HepG2 (cell line): ENCODE results near the gene PSMB3. TPM values are rescaled to one million over a fixed set of nuclear protein-coding genes. Genes with fewer than 3 reads are reported as not detected.

Experiments
- FOXA3 ChIP-seq: IDR thresholded peaks from 2 replicates; pipeline ENCODE4 v1.6.1; 2016; ENCODE audit warnings: missing genetic modification reagents, missing compliant biosample characterization
- GLI4 ChIP-seq: sonication (generic); formaldehyde crosslinking; IDR thresholded peaks from 2 replicates; pipeline ENCODE4 v1.5.1; 2020; ENCODE audit warnings: missing genetic modification reagents, mild to moderate bottlenecking, moderate library complexity, borderline replicate concordance
- KLF11 ChIP-seq: IDR thresholded peaks from 2 replicates; pipeline ENCODE4 v1.6.1; 2016; ENCODE audit warnings: missing compliant biosample characterization
- MXI1 ChIP-seq: IDR thresholded peaks from 3 replicates; pipeline ENCODE4 v1.6.1; 2012; ENCODE audit warnings: low read depth, low read length, inconsistent platforms, borderline replicate concordance
- MYPOP ChIP-seq: sonication (generic); formaldehyde crosslinking; IDR thresholded peaks from 2 replicates; pipeline ENCODE4 v1.8.1; 2023; ENCODE audit warnings: mild to moderate bottlenecking, moderate library complexity, missing genetic modification reagents
- NCOA2 ChIP-seq: sonication (generic); formaldehyde crosslinking; IDR thresholded peaks from 2 replicates; pipeline ENCODE4 v1.8.0; 2022; ENCODE audit warnings: inconsistent platforms
- NFIB ChIP-seq: sonication (generic); formaldehyde crosslinking; IDR thresholded peaks from 2 replicates; pipeline ENCODE4 v1.9.0; 2021; ENCODE audit warnings: missing genetic modification reagents, mild to moderate bottlenecking, borderline replicate concordance
- NR2F1 ChIP-seq, 2 experiments: fragments of 450-650 bp in 1 of 2; formaldehyde crosslinking in 1 of 2; IDR thresholded peaks; 2 replicates each; pipeline versions ENCODE4 v1.5.0 to v1.6.1; 2016 to 2020; ENCODE audit warnings: mild to moderate bottlenecking in 1 of 2, missing compliant biosample characterization in 1 of 2, missing genetic modification reagents in 1 of 2, moderate library complexity in 1 of 2
- PLRG1 ChIP-seq: fragments of 450-650 bp; conservative IDR thresholded peaks from 2 replicates; pipeline ENCODE4 v1.6.1; 2016
- RAD51 ChIP-seq: fragments of 450-650 bp; IDR thresholded peaks from 2 replicates; pipeline ENCODE4 v1.6.1; 2016; ENCODE audit warnings: borderline replicate concordance
- RBFOX2 ChIP-seq: fragments of 200-400 bp; formaldehyde crosslinking; IDR thresholded peaks from 2 replicates; pipeline ENCODE4 v1.6.1; 2017; ENCODE audit warnings: low read depth, mild to moderate bottlenecking, low read length
- SMC3 ChIP-seq: IDR thresholded peaks from 2 replicates; pipeline ENCODE4 v1.6.1; 2011; ENCODE audit warnings: low read length, improper control_type of control experiment
- TAF1 ChIP-seq: sonication (generic); formaldehyde crosslinking; IDR thresholded peaks from 2 replicates; pipeline ENCODE4 v1.4.0; 2020; ENCODE audit warnings: missing genetic modification reagents
- XRCC5 ChIP-seq: fragments of 200-400 bp; formaldehyde crosslinking; optimal IDR thresholded peaks from 2 replicates; pipeline ENCODE3; 2017; ENCODE audit warnings: mild to moderate bottlenecking, low read length
- ZIK1 ChIP-seq: sonication (generic); formaldehyde crosslinking; IDR thresholded peaks from 2 replicates; pipeline ENCODE4 v1.5.0; 2020; ENCODE audit warnings: mild to moderate bottlenecking, low read depth, missing genetic modification reagents, borderline replicate concordance
- ZKSCAN5 ChIP-seq: sonication (generic); formaldehyde crosslinking; IDR thresholded peaks from 2 replicates; pipeline ENCODE4 v1.5.1; 2020; ENCODE audit warnings: mild to moderate bottlenecking, missing genetic modification reagents
- ZNF317 ChIP-seq: sonication (generic); formaldehyde crosslinking; IDR thresholded peaks from 2 replicates; pipeline ENCODE4 v1.5.0; 2020; ENCODE audit warnings: mild to moderate bottlenecking, missing genetic modification reagents
- ZNF607 ChIP-seq: sonication (generic); formaldehyde crosslinking; IDR thresholded peaks from 2 replicates; pipeline ENCODE4 v1.5.1; 2020; ENCODE audit warnings: missing genetic modification reagents, mild to moderate bottlenecking, borderline replicate concordance
- ZNF672 ChIP-seq: sonication (generic); formaldehyde crosslinking; IDR thresholded peaks from 2 replicates; pipeline ENCODE4 v1.8.1; 2022; ENCODE audit warnings: missing genetic modification reagents
- polyA plus RNA-seq, 8 experiments: library from polyadenylated mRNA; depleted of rRNA in 3 of 8; stranded (reverse) in 7 of 8; unstranded in 1 of 8; fragments of >200 nt; fragmentation: Illumina TruSeq in 4 of 8; extraction: Trizol in 4 of 8; gene quantifications; 2 replicates each; pipeline versions ENCODE4 v1.2.1 to v1.2.3, GENCODE V29; 2011 to 2016; ENCODE audit warnings: low read depth in 4 of 8, missing spikeins in 1 of 8, mixed read lengths in 1 of 8; ENCODE audit not compliant: insufficient read depth in 1 of 8
- total RNA-seq, 5 experiments: library from RNA; depleted of rRNA; stranded (reverse); fragments of >200 nt; fragmentation: Illumina TruSeq; extraction: Trizol; gene quantifications; 2 replicates each; pipeline ENCODE4 v1.2.3, GENCODE V29; 2016; ENCODE audit warnings: low read depth in 1 of 5
- TF ChIP-seq, protein P1 (sequence below): sonication (generic); formaldehyde crosslinking; IDR thresholded peaks from 2 replicates; pipeline ENCODE4 v1.8.0; 2022; ENCODE audit warnings: mild to moderate bottlenecking, missing genetic modification reagents; ENCODE audit not compliant: insufficient replicate concordance
- TF ChIP-seq, protein P2 (sequence below): sonication (generic); formaldehyde crosslinking; IDR thresholded peaks from 2 replicates; pipeline ENCODE4 v1.5.1; 2020; ENCODE audit warnings: mild to moderate bottlenecking, missing genetic modification reagents, borderline replicate concordance

Gene PSMB3
- total and polyA plus RNA-seq, 2 of the 13 experiments (the other 11 are each of a cell fraction or from before 2014, with no cell fraction given) = 366 to 517 TPM

- TF ChIP-seq SMC3 (no peak), FOXA3 (CRISPR knock-in tag) (no peak), MYPOP (CRISPR knock-in tag) (peak; percentile 62; the same call in 1 of the 2 replicates), KLF11 (CRISPR knock-in tag) (no peak), ZKSCAN5 (CRISPR knock-in tag) (no peak), ZNF317 (CRISPR knock-in tag) (no peak), GLI4 (CRISPR knock-in tag) (no peak), ZNF672 (no peak), TAF1 (peak; percentile 39; the same call in 1 of the 2 replicates), NFIB (CRISPR knock-in tag) (0 out of 2 replicates have a peak, but pooled peaks have one; percentile 72), RBFOX2 (no peak), ZNF607 (CRISPR knock-in tag) (no peak; the same call in 1 of the 2 replicates), RAD51 (no peak), MXI1 (peak; percentile 52; the same call in 1 of the 3 replicates), NCOA2 (CRISPR knock-in tag) (0 out of 2 replicates have a peak, but pooled peaks have one; percentile 4), PLRG1 (no peak), NR2F1 (CRISPR knock-in tag; IDR thresholded peaks at IDR 0.05) (no peak), XRCC5 (no peak), ZIK1 (CRISPR knock-in tag) (no peak)
- TF ChIP-seq, protein P1, sequence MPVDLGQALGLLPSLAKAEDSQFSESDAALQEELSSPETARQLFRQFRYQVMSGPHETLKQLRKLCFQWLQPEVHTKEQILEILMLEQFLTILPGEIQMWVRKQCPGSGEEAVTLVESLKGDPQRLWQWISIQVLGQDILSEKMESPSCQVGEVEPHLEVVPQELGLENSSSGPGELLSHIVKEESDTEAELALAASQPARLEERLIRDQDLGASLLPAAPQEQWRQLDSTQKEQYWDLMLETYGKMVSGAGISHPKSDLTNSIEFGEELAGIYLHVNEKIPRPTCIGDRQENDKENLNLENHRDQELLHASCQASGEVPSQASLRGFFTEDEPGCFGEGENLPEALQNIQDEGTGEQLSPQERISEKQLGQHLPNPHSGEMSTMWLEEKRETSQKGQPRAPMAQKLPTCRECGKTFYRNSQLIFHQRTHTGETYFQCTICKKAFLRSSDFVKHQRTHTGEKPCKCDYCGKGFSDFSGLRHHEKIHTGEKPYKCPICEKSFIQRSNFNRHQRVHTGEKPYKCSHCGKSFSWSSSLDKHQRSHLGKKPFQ (CRISPR knock-in tag) = no peak
- TF ChIP-seq, protein P2, sequence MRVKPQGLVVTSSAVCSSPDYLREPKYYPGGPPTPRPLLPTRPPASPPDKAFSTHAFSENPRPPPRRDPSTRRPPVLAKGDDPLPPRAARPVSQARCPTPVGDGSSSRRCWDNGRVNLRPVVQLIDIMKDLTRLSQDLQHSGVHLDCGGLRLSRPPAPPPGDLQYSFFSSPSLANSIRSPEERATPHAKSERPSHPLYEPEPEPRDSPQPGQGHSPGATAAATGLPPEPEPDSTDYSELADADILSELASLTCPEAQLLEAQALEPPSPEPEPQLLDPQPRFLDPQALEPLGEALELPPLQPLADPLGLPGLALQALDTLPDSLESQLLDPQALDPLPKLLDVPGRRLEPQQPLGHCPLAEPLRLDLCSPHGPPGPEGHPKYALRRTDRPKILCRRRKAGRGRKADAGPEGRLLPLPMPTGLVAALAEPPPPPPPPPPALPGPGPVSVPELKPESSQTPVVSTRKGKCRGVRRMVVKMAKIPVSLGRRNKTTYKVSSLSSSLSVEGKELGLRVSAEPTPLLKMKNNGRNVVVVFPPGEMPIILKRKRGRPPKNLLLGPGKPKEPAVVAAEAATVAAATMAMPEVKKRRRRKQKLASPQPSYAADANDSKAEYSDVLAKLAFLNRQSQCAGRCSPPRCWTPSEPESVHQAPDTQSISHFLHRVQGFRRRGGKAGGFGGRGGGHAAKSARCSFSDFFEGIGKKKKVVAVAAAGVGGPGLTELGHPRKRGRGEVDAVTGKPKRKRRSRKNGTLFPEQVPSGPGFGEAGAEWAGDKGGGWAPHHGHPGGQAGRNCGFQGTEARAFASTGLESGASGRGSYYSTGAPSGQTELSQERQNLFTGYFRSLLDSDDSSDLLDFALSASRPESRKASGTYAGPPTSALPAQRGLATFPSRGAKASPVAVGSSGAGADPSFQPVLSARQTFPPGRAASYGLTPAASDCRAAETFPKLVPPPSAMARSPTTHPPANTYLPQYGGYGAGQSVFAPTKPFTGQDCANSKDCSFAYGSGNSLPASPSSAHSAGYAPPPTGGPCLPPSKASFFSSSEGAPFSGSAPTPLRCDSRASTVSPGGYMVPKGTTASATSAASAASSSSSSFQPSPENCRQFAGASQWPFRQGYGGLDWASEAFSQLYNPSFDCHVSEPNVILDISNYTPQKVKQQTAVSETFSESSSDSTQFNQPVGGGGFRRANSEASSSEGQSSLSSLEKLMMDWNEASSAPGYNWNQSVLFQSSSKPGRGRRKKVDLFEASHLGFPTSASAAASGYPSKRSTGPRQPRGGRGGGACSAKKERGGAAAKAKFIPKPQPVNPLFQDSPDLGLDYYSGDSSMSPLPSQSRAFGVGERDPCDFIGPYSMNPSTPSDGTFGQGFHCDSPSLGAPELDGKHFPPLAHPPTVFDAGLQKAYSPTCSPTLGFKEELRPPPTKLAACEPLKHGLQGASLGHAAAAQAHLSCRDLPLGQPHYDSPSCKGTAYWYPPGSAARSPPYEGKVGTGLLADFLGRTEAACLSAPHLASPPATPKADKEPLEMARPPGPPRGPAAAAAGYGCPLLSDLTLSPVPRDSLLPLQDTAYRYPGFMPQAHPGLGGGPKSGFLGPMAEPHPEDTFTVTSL = no peak
Measured at GRCh38 chr17:38798614-38799500, 46.3 kb downstream of the PSMB3 start (continued).
